Choroid plexus epithelial cell (primary cell): ENCODE data around the gene PSG4.
"Not testable (repeated sequence)": the region's sequence is repeated elsewhere in the genome, so short reads cannot be mapped to it uniquely, and the experiment has no call there.

Experiments used
- DNase-seq: peaks from one replicate; pipeline ENCODE4 v3.0.0-alpha.2; 2010; ENCODE audit warnings: low read depth
- H3K4me3 ChIP-seq: 2 replicates; pipeline ENCODE4 v1.5.1; 2011; ENCODE audit warnings: low read depth, mild to moderate bottlenecking, control low read depth, low read length, moderate library complexity
- TF ChIP-seq, protein P1 (sequence below): conservative IDR thresholded peaks from 2 replicates; pipeline ENCODE4 v1.5.1; 2011; ENCODE audit warnings: low read depth, mild to moderate bottlenecking, control low read depth, inconsistent platforms, low read length, moderate library complexity

PSG4 gene

DNA sequence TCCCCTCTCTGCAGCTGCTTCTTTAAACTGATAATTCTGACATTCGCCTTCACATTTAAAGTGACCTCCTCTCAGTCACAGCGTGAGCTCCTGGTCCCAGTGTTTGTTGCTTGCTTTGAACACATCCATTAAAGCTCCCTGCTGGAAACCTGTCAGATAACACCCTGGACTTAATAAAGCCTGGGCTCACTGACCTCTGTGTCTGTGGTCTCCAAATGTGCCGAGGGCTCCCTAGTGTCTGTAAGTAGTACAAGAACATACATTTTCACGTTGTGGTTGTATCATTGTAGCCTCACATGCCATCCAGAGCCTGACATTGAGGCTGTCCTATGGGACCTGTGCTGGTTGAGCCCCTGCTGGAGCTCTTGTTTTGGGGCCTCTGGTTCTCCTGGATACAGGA lies 2.6 kb upstream of the PSG4 start:
- TF ChIP-seq, protein P1, sequence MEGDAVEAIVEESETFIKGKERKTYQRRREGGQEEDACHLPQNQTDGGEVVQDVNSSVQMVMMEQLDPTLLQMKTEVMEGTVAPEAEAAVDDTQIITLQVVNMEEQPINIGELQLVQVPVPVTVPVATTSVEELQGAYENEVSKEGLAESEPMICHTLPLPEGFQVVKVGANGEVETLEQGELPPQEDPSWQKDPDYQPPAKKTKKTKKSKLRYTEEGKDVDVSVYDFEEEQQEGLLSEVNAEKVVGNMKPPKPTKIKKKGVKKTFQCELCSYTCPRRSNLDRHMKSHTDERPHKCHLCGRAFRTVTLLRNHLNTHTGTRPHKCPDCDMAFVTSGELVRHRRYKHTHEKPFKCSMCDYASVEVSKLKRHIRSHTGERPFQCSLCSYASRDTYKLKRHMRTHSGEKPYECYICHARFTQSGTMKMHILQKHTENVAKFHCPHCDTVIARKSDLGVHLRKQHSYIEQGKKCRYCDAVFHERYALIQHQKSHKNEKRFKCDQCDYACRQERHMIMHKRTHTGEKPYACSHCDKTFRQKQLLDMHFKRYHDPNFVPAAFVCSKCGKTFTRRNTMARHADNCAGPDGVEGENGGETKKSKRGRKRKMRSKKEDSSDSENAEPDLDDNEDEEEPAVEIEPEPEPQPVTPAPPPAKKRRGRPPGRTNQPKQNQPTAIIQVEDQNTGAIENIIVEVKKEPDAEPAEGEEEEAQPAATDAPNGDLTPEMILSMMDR, result no peak
- no peak overlapping the region for H3K4me3 ChIP-seq
- DNase-seq, result no peak

GRCh38 chr19:43207174-43207573 lies 1.7 kb upstream of the PSG4 start:
- DNase-seq, result peak; percentile 30
- TF ChIP-seq, protein P1, result peak; percentile 57
- not testable (repeated sequence) for H3K4me3 ChIP-seq

- not testable (repeated sequence) for DNase-seq, H3K4me3 ChIP-seq
Observed at GRCh38 chr19:43203611-43204010, 1.8 kb downstream of the PSG4 start.

- not testable (repeated sequence) for DNase-seq
Observed at GRCh38 chr19:43201891-43202290, 3.5 kb downstream of the PSG4 start.

GRCh38 chr19:43201337-43201801 lies 4.1 kb downstream of the PSG4 start:
- not testable (repeated sequence) for H3K4me3 ChIP-seq

More at GRCh38 chr19:43201891-43202290, 3.5 kb downstream of the PSG4 start:
- H3K4me3 ChIP-seq, result not testable (repeated sequence)

DNA sequence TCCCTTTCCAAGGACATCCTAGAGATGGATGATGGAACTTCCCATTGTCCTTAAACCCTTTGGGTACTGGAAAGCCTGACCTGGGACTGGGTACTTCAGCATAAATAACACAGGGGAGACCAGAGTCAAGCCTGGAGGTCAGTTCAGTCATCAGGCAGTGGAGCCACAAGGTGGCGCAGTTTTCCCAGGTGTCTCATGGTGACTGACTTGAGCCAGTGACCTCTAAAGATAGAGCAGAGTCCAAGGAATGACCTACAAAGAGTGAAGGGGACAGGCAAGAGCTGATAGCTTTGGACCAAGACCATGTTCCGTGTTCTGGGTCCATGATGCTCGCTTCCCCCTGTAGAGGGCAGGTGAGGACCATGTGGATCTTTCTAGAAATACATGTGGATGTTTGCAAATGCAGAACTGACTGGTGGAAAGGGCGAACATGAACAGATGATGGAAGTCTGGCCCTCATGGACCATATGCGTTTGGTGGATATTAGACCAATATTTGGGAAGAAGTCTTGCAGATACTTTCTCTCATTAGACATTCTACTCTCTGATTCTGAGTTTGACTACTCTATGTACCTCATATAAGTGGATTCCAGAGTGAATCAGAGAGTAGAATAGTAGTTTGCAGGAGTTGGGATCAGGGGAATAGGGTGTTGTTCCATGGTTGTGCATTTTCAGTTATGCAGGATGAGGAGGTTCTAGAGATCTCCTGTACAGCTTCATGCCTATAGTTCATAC lies 6.6 kb downstream of the PSG4 start:
- H3K4me3 ChIP-seq, result not testable (repeated sequence)
- DNase-seq, result peak; percentile 5

More at GRCh38 chr19:43201337-43201801, 4.1 kb downstream of the PSG4 start:
- DNase-seq, result peak; percentile 47

- DNase-seq, result not testable (repeated sequence)
Observed at GRCh38 chr19:43197666-43198397, 7.6 kb downstream of the PSG4 start.

GRCh38 chr19:43194397-43194796 lies 11.0 kb downstream of the PSG4 start:
- DNase-seq, H3K4me3 ChIP-seq: not testable (repeated sequence)

More at GRCh38 chr19:43197666-43198397, 7.6 kb downstream of the PSG4 start:
- H3K4me3 ChIP-seq, result not testable (repeated sequence)

DNA sequence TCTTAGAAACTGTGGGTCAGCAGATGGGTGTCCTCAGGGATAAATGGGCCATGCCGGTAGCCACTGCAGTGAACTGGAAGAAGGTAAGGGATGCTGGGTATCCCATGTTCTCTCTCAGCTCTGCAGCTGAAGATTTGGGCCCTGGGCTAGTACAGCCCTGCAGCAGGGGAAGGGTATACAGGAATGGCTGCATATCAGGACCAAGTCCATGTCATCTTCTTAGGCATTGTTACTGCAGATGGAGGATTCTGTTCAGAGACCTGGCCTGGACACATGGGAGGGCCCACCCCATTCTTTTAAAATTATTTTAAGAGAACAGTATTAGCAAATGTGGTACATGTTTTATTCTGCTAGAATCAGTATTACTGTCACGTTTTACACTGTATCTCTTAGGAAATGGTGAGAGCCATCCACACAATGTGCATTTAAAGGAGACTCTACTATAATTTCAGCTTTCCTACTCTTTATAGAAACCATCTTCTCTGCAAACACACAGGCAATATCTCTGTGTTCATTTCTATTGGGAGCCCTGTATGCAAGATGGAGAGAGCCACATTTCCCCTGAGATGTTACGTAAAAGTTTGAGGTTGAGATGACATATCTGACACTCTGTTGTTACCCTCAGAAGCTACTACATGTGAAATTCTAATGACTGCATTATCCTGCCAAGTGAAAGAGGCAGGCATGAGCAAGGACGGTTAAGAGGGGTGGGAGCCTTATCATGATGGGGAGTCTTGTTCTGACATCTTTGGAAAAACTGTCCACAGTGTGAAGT lies 12.9 kb downstream of the PSG4 start:
- not testable (repeated sequence) for DNase-seq

DNA sequence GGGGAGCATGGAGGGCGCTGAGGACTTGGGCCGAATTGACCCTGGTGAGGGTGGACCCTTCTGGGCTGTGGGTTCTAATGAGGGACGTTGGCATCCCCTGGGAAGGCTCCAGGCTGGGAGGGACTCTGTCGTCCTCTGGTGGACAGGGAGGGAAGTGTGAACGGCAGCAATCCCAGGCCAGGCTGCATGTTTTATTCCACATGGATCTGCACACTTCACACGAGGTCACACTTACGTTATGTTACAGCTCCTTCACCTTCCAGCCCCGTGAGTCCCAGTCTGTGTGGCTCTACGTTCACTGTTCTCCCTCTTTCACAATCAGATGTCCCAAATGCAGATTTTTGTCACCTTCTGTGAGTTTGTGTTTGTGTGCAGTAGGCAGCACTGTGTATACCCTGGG lies 17.3 kb downstream of the PSG4 start:
- TF ChIP-seq, protein P1, result peak; percentile 46
- not testable (repeated sequence) for DNase-seq, H3K4me3 ChIP-seq

More for the DNA sequence above, 12.9 kb downstream of the PSG4 start:
- not testable (repeated sequence) for H3K4me3 ChIP-seq

GRCh38 chr19:43186311-43186935 lies 19.0 kb downstream of the PSG4 start, which contains the start of gene PSG5:
TSS of gene PSG5 (minus strand) at chr19:43186536. CDS start at chr19:43186405, 131 bp downstream.
- not testable (repeated sequence) for DNase-seq, H3K4me3 ChIP-seq

DNA sequence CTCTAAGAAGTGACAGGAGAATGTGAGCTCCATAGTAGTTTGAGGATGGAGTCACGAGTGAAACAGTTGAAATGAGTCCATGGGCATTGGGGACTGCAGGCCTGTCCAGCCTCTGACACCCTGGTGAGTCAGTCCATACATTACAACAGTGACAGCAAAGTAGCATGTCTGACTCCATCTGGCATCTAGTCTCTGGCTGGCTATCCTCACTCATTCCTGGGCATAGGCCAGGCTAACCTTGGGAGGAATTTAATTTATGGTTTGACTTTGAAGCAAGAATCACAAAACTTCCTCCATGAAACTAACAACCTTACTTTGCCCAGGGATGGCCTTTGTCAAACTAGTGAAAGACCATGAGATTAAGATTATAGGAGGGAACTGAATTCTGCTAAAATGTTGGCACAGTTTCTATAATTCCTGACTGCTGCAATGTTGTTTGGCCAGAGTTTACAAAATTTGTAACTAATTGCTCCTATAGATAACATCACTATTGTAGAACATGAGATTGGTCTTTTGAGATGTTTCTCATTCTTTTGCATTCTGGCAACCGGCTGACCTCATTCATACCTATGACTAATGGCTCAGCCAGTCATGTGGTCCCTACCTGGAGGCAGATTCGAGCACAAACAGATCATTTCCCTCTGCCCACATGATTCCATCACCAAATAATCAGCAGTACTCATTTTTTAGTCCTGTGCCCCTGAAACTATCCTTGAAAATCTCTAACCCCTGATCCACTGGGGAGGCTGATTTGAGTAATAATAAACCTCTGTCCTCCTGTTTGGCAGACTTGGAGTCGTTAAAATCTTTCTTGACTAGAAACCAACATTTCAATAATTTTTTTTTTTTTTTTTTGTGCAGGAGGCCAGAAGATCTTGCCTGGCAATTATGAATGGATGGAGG lies 23.3 kb downstream of the PSG4 start:
- peak; percentile 74 for DNase-seq
- H3K4me3 ChIP-seq, result not testable (repeated sequence)
